Tibial nerve (tissue), 4 donors: Measurements from ENCODE around the gene SREBF2.

ENCODE experiments used
- EP300 ChIP-seq, 2 donors: sonication (generic); formaldehyde crosslinking; IDR thresholded peaks; one replicate each; pipeline ENCODE4 v1.6.1; 2017; ENCODE audit warnings: antibody characterized with exemption in 2 of 2, mild to moderate bottlenecking in 1 of 2
- POLR2A ChIP-seq, 2 donors: fragments of 450-650 bp; IDR thresholded peaks; one replicate each; pipeline ENCODE4 v1.6.1; 2017; ENCODE audit warnings: antibody characterized with exemption in 2 of 2, mild to moderate bottlenecking in 2 of 2, moderate library complexity in 2 of 2
- TF ChIP-seq, protein P1 (sequence below), 5 experiments: fragments of 200-600 bp in 3 of 5; fragments of 450-650 bp in 2 of 5; sonication (generic) in 3 of 5; IDR thresholded peaks; one replicate each; pipeline ENCODE4 v1.5.1; 2016 to 2019; ENCODE audit warnings: antibody characterized with exemption in 5 of 5, mild to moderate bottlenecking in 3 of 5, moderate library complexity in 2 of 5

DNA sequence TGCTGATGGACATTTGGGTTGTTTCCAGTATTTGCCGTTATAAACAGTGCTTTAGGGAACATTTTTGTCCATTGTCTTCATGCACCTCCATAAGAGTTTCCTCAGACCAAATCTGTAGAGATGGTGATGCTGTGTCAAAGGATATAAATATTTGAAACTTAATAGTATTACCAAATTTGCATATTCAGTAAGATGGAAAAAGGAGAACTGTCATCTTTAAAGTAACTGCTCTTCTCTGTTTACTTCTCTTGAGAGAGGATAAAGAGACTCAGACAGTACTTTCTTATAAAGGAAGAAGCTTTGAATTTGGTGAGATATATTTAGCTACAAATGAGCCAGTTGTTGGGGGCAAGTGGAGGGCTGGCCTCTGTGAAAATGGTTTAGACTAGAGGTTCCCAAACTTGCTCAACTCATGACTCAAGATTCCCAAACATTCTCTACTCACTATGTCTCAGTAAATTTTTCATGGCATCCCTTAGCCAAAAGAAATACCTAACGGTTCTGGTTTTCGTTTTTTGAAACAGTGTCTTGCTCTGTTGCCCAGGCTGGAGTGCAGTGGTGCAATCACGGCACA lies 55.8 kb downstream of the SREBF2 start:
- TF ChIP-seq, protein P1, sequence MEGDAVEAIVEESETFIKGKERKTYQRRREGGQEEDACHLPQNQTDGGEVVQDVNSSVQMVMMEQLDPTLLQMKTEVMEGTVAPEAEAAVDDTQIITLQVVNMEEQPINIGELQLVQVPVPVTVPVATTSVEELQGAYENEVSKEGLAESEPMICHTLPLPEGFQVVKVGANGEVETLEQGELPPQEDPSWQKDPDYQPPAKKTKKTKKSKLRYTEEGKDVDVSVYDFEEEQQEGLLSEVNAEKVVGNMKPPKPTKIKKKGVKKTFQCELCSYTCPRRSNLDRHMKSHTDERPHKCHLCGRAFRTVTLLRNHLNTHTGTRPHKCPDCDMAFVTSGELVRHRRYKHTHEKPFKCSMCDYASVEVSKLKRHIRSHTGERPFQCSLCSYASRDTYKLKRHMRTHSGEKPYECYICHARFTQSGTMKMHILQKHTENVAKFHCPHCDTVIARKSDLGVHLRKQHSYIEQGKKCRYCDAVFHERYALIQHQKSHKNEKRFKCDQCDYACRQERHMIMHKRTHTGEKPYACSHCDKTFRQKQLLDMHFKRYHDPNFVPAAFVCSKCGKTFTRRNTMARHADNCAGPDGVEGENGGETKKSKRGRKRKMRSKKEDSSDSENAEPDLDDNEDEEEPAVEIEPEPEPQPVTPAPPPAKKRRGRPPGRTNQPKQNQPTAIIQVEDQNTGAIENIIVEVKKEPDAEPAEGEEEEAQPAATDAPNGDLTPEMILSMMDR (IDR thresholded peaks at IDR 0.05): no peak
- TF ChIP-seq POLR2A (IDR thresholded peaks at IDR 0.05) (no peak), EP300 (IDR thresholded peaks at IDR 0.05) (no peak)
